HG03432 (cell line): Measurements from ENCODE around the gene FAM114A1.
A peak's percentile ranks its signal among the peaks of the same experiment; 100 is the strongest.
"Not testable (repeated sequence)": the region's sequence is repeated elsewhere in the genome, so short reads cannot be mapped to it uniquely, and the experiment has no call there.

Source experiments
- ATAC-seq: cut with Tn5 transposase; IDR thresholded peaks from one replicate; pipeline ENCODE4 v1.9.1; 2021; ENCODE audit warnings: mild to moderate bottlenecking, moderate library complexity; ENCODE audit not compliant: unreplicated experiment

FAM114A1 gene

GRCh38 chr4:38898245-38898644 lies 30.6 kb downstream of the FAM114A1 start:
- no peak for ATAC-seq

DNA sequence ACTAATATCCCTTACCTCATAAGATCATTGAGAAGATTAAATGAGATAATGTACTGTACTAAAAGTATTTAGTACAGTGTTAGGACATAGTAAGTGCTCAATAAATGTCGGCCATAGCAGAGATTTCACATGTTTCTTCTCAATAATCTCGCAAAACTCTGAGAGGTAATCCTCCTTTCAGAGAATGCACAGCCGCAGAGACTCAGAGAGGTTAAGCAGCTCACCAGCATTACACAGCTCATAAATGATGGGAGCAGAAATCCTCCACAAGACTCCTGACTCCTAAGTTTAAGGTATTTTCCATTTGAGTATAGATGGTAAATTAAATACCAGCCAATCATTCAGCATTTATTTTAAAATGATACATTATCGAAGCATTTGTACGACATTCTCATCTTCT lies 34.6 kb downstream of the FAM114A1 start:
- no peak for ATAC-seq

GRCh38 chr4:38902695-38903094 lies 35.1 kb downstream of the FAM114A1 start:
- peak; percentile 58 for ATAC-seq

GRCh38 chr4:38904090-38904666 lies 36.6 kb downstream of the FAM114A1 start:
- ATAC-seq, result no peak

DNA sequence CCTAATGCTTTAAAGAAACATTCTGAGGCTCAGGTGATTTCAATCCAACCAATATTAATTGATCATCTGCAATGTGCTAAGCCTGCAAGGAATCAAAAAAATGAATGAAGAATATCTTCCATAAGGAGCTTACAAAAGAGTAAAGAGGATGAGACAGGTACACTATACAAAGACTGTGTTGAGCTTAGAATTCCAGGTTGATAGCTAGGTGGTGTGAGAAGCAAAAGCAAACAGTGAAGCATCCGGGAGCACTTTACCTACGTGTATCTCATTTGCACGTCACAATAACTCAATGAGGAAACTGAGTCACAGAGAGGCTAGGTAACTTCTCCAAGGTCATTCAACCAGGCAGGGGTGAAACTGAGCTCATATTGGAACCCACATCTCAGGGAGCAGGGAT lies 37.1 kb downstream of the FAM114A1 start:
- ATAC-seq, result no peak

GRCh38 chr4:38905652-38906385 lies 38.2 kb downstream of the FAM114A1 start:
- ATAC-seq, result no peak

DNA sequence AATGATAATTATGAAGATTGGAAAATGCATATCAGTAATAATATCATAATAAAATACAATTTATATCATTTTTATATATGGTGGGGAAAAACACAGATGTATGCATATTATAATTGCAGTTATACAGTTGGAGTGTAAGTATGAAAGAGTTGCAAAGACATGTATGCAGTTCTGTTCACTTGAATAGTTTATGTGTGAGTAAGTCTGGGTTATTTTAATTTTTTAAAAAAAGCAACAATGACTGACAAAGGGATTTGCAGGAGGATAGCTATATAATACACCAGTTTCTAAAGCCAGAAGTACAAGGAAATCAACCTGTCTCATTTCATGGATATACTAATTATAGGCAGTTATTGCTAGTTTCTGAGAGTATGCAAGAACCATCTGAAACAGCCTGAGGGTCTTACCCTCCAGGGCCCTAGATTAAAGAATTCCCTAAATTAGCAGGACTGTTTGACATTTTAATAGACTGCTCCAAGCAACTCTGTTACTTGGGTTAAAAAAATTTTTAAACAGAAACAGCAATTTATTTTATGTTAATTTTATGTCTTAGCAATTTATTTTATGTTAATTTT lies 40.2 kb downstream of the FAM114A1 start:
- ATAC-seq, result no peak

- no peak for ATAC-seq
These were observed 41.4 kb downstream of the FAM114A1 start for GRCh38 chr4:38909015-38909414.

GRCh38 chr4:38911257-38911656 lies 43.7 kb downstream of the FAM114A1 start:
- ATAC-seq, result no peak

DNA sequence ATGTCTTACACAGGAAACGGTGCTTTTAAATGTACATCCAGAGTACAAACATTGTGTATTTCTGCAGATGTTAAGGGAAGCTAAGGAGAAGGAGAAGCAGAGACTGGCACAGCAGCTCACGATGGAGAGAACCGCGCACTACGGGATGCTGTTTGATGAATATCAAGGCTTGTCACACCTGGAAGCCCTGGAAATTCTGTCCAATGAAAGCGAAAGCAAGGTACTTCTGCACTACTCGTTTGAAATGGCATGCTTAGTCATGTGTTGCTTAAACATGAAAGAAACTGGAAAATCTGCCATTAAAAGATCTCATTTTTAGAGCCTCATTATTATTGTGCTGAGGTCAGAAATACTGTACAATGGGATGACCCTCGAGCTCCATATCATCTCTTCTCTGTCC lies 47.2 kb downstream of the FAM114A1 start:
- ATAC-seq, result peak; percentile 49

DNA sequence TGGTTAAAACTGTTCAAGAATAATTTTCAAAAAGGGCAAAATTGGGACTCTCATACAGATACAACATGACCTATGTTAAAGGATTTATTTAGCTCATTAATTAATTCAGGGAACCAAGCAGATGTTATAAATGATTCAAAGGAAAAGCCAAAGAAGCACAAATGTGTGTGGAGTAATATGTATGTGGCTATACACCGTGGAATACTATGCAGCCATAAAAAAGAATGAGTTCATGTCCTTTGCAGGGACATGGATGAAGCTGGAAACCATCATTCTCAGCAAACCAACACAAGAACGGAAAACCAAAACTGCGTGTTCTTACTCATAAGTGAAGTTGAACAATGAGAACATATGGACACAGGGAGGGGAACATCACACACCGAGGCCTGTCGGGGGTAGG lies 48.7 kb downstream of the FAM114A1 start:
- ATAC-seq, result not testable (repeated sequence)

DNA sequence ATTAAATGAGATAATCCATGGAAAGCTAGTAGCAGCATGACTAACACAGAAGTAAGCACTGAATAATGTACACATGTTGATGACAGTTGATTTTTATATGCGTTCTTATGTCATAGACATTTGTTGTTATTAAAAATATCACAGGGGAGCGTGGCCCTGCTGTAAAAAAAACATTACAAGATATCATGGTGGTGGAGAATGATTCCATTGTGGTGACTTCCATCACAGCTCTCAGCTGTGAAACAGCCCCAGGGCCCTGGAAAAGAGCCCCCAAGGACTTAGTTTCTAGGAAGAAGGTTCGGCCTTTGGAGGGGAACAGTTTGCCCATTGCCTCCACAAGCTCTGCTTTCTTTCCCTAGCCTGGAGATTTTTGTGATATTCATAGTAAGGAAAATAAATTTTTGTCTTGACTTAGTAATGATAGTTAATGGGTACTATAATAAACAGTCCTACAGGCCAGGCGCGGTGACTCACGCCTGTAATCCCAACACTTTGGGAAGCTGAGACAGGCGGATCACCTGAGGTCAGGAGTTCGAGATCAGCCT lies 49.9 kb downstream of the FAM114A1 start:
- ATAC-seq, result no peak

DNA sequence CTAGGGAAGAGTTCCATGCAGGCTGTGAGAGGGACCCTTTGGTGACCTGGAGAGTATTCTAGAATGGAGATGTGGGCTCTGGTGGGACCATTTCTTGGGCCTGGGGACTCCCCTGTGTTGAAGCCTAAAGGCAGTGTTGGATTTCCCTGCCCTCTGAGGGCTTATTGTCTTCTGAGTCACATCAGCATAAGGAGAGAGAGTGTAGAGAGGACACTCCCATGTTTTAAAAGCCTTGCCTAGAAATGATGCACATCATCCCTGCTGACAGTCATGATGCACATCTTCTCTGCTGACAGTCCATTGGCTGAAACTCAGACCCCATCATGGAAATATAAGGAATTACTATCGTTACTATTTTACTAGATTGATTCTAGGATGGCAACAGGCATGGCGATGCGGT lies 51.9 kb downstream of the FAM114A1 start:
- ATAC-seq, result no peak

DNA sequence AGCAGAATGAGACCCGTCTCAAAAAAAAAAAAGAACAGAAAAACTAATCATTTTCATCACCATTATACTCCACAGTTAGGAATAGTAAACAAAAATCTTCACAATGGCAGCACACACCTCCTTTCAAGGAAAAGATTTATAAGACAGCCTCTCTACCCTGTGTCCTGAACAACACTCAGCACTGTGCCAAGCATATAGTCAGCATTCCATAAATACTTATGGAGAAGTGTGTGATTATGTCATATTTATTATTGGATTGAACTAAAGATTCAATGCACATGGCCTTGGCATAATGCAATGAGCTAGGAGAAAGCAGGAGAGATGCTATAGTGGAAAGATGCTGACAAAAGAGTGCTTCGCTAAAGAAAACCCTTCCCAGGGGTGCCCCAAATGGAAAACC lies 52.6 kb downstream of the FAM114A1 start:
- ATAC-seq, result no peak

GRCh38 chr4:38920677-38921076 lies 53.1 kb downstream of the FAM114A1 start:
- ATAC-seq, result no peak

DNA sequence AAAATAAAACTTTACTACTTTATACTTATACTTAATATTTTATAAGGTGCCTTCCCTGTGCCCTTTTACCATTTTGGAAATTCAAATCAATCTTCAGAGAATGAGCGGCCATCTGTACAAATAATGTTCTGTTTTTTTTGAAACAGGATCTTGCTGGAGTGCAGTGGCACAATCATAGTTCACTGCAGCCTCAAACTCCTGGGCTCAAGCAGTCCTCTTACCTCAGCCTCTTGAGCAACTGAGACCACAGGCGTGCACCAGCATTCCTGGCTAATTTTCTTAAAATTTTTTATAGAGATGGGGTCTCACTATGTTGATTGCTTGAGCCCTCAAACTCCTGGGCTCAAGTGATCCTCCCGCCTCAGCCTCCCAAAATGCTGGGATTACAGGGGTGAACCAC lies 53.5 kb downstream of the FAM114A1 start:
- ATAC-seq, result no peak

DNA sequence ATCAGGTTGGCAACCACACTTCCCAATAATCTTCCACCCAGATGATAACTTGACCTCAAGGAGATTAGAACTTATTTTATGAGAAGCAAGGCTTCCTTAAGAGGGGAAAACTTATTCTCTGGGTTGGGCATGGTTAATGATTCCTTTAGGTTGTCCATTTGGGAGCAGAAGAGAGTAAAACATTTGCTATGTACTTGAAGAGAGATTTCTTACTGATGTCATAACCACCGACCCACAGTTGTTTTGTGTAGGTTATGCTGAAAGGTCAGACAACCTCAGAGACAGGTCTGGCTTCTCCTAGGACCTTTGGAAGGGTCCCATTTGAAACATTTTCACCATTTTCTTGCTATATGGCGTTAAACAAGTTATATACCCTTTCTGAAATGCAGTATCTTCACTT lies 56.1 kb downstream of the FAM114A1 start:
- no peak for ATAC-seq

DNA sequence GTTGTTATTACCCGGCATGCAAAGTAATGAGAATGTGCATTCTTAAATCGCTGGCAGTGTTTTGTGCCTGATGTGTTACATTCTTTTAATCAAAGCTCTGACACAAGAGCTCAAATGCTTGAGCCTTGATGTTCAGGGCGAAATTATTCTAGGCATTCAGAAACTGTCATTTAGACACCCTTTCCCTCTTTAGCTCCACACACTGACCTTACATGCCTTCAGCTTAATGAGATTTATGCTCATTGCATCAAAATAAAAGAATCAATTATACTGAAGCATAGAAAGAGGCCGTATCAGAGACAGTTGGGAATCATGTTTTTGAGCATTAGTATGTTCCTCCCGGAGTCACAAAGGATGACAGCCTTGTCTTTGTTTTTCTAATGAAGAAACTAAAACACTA lies 56.7 kb downstream of the FAM114A1 start:
- ATAC-seq, result no peak

- no peak for ATAC-seq
These were observed 58.1 kb downstream of the FAM114A1 start for GRCh38 chr4:38925492-38926413.

DNA sequence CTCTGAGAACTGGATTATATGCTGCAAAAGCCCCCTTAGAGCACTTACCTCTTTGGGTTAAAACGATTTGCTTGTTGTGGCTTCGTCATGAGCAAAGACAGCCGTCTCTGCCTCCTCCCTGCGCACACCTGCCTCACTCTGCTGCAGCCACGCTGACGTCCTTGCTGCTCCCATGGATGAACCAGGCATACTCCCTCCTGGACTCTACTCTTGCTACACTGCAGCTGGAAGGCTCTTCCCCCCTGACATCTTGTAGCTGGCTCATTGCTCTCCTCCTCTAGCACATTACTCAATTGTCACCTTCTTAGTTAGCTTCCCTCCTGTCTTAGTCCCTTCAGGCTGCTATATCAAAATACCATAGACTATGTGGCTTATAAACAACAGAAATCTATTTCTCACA lies 59.3 kb downstream of the FAM114A1 start:
- ATAC-seq, result no peak

GRCh38 chr4:38928568-38928967 lies 61.0 kb downstream of the FAM114A1 start:
- no peak for ATAC-seq
